IgD-negative memory B cell (primary cell): ENCODE results near the gene BCS1L. TPM values are rescaled to one million over a fixed set of nuclear protein-coding genes. Genes with fewer than 3 reads are reported as not detected.
A peak's percentile ranks its signal among the peaks of the same experiment; 100 is the strongest.

Source experiments
- H3K27ac Mint-ChIP-seq, 3 donors: one replicate each; pipeline ENCODE4 v1.8.0; 2020 to 2022; ENCODE audit warnings: mild to moderate bottlenecking in 3 of 3, mixed read lengths in 3 of 3, moderate library complexity in 1 of 3
- H3K27me3 Mint-ChIP-seq: one replicate; pipeline ENCODE4 v1.8.0; 2021; ENCODE audit warnings: mixed read lengths
- H3K36me3 Mint-ChIP-seq: one replicate; pipeline ENCODE4 v1.8.0; 2020; ENCODE audit warnings: mild to moderate bottlenecking, mixed read lengths
- H3K4me1 Mint-ChIP-seq, 3 donors: one replicate each; pipeline ENCODE4 v1.8.0; 2020 to 2022; ENCODE audit warnings: mixed read lengths in 3 of 3, mild to moderate bottlenecking in 1 of 3
- H3K4me3 Mint-ChIP-seq, 4 donors: one replicate each; pipeline ENCODE4 v1.8.0; 2020 to 2022; ENCODE audit warnings: mild to moderate bottlenecking in 4 of 4, mixed read lengths in 4 of 4, moderate library complexity in 3 of 4
- H3K9me3 Mint-ChIP-seq, 3 donors: one replicate each; pipeline ENCODE4 v1.8.0; 2020 to 2021; ENCODE audit warnings: mixed read lengths in 3 of 3, mild to moderate bottlenecking in 1 of 3
- polyA plus RNA-seq: library from polyadenylated mRNA; unstranded; fragments of 300-500 nt; fragmentation: Illumina TruSeq; gene quantifications from one replicate; pipeline ENCODE4 v1.2.3, GENCODE V29; 2021

Gene BCS1L, protein sequence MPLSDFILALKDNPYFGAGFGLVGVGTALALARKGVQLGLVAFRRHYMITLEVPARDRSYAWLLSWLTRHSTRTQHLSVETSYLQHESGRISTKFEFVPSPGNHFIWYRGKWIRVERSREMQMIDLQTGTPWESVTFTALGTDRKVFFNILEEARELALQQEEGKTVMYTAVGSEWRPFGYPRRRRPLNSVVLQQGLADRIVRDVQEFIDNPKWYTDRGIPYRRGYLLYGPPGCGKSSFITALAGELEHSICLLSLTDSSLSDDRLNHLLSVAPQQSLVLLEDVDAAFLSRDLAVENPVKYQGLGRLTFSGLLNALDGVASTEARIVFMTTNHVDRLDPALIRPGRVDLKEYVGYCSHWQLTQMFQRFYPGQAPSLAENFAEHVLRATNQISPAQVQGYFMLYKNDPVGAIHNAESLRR
- 21.2 TPM for polyA plus RNA-seq

DNA sequence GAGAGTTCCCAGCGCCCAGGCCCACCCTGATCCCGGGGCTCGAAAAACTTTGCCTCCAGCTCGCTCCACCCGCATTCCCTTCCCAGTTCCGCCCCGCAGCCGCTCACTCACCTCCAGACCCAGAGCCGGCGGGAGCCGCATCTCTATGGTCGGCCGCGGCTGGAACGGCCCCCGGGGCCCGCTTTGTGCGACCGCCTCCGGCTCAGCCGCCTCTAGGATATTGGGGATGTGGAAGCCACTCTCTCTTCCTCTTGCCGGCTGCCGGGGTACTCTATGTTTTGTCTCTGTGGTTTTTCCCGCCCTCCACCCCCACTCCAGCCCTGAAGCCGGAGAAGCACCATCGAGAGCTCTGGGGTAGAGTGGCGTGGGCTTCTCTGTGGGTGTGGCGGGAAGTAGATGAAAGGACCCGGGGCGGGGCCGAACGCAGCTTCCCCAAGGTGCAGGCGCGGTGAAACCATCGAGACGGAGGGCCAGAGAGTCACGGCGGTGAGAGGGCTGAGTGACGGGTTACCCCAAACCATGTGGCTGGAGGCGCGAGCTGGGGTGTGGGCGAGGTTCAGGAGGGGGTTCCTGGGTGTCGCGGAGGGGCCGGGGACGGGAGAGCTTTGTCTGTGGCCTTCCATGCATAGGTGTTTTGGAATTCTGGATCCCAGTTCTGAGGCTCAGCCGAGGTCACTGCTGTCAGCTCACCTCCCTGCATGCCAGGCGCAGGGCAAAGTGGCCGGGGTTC is at the start of gene BCS1L, which contains the start of gene ZNF142:
Gene BCS1L, plus strand, starts transcription at position 426 of the 730 bp plus-strand sequence. CDS start 1,305 bp downstream, outside the sequence.
Gene ZNF142, minus strand, starts transcription at position 366 of the 730 bp plus-strand sequence. CDS start 3,194 bp downstream, outside the sequence.
- peak within 1 kb of the TSS; percentile 46 to 96 (median 95) for H3K27ac Mint-ChIP-seq

DNA sequence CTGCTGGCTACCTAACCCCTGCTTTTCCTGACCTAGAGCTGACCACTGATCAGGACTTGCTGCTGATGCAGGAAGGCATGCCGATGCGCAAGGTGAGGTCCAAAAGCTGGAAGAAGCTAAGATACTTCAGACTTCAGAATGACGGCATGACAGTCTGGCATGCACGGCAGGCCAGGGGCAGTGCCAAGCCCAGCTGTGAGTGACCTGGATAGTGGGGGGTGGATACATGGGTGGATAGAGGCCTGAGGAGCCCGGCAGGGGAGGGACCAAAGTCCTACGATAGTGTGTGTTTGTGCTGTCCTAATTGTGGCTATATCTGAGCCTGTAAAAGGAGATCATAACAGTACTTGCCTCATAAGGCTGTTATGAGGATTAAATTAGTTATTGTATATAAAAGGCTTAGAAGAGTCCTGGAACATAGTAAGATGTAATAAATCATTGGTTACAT is 43.6 kb upstream of the BCS1L start:
- H3K27ac Mint-ChIP-seq, result no peak overlapping the region
- peaks cover 4% of the 10 kb centered on the region for H3K27me3 Mint-ChIP-seq
- peaks cover 0 to 1% (median 0%) of the 10 kb centered on the region in 3 donors for H3K9me3 Mint-ChIP-seq
- H3K4me3 Mint-ChIP-seq, result no peak overlapping the region
- no peaks in the 10 kb centered on the region for H3K36me3 Mint-ChIP-seq
- no peaks in the 10 kb centered on the region for H3K4me1 Mint-ChIP-seq

More for the DNA sequence above, at the start of gene BCS1L, which contains the start of gene ZNF142:
- H3K36me3 Mint-ChIP-seq, result no peaks in the 10 kb centered on the region
- no peaks in the 10 kb centered on the region for H3K27me3 Mint-ChIP-seq
- peak within 1 kb of the TSS; percentile 88 to 100 (median 96) for H3K4me3 Mint-ChIP-seq
- H3K9me3 Mint-ChIP-seq, result no peaks in the 10 kb centered on the region
- H3K4me1 Mint-ChIP-seq, result peaks cover 21 to 23% (median 22%) of the 10 kb centered on the region in 3 donors

DNA sequence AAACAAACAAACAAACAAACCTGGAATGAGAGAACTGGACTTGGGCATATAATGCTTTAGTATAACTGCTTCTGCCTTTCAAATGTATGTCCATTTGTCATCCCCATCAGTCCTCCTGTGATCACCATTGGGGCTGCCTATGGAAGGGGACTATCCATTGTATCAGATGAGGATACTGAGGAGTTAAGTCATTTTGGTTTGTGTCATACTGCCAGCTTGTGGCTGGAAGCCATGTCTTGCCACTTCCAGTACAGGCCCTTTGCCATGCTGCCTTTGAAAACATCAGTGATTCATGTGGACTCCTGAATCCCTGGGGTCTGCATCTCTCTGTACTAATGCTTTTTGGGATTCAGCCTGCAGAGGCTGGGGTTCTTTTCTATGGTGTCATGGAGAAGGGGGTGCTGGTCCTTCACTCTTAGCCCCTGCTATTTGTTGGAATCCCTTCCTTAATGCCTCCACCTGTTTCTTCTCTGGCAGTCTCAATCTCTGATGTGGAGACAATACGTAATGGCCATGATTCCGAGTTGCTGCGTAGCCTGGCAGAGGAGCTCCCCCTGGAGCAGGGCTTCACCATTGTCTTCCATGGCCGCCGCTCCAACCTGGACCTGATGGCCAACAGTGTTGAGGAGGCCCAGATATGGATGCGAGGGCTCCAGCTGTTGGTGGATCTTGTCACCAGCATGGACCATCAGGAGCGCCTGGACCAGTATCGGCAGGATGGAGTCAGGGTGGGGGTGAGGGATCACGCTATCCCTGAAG is 41.2 kb upstream of the BCS1L start:
- Mint-ChIP-seq H3K4me1 (peaks cover 0 to 2% (median under 1%) of the 10 kb centered on the region in 3 donors), H3K9me3 (peaks cover 0 to 1% (median 0%) of the 10 kb centered on the region in 3 donors), H3K27ac (no peak overlapping the region), H3K36me3 (no peaks in the 10 kb centered on the region), H3K27me3 (no peaks in the 10 kb centered on the region), H3K4me3 (no peak overlapping the region)

DNA sequence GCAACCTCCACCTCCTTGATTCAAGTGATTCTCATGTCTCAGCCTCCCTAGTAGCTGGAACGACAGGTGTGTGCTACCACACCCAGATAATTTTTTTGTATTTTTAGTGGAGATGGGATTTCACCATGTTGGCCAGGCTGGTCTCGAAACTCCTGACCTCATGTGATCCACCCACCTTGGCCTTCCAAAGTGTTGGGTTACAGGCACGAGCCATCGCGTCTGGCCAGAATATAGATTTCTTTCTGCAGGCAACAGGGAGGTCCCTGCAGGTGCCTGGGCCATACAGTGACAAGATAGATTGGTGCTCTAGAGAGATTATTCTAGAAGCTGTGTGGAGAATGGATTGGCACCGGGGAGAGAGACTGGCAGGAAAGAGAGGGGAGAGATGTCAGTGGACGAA is 38.5 kb upstream of the BCS1L start:
- Mint-ChIP-seq H3K27ac (no peak overlapping the region), H3K4me1 (peaks cover 0 to 2% (median 2%) of the 10 kb centered on the region in 3 donors), H3K9me3 (no peaks in the 10 kb centered on the region), H3K4me3 (no peak overlapping the region), H3K36me3 (no peaks in the 10 kb centered on the region), H3K27me3 (no peaks in the 10 kb centered on the region)

DNA sequence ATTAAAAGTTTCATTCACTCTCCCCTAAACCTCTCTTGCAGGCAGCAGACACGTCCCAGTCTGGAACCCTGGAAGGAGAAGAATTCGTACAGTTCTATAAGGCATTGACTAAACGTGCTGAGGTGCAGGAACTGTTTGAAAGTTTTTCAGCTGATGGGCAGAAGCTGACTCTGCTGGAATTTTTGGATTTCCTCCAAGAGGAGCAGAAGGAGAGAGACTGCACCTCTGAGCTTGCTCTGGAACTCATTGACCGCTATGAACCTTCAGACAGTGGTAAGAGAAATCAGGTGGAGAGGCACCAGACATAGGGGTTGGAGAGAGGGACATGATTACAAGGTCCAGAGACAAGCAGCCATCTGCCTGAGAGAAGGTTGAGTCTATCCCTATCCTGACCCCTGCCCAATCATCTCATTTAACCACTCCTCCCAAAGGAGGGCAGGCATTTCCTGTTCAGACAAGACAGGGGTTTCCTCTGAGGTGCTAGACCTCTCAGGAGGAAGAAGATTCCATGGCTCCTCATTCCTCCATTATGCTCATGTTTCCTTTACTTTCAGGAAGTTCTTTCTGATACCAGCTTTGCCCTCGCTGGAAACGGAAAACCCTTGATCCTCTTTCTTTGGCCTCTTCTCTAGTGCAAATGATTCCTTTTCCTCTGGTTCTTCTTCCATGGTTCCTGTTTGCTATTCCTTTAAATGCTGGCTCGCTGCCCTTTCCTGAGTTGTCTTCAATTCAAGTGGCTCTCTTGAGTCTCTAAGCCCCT is 36.7 kb upstream of the BCS1L start:
- H3K4me3 Mint-ChIP-seq, result no peak overlapping the region
- no peaks in the 10 kb centered on the region for H3K9me3 Mint-ChIP-seq
- peaks cover 0 to 2% (median 2%) of the 10 kb centered on the region in 3 donors for H3K4me1 Mint-ChIP-seq
- no peak overlapping the region for H3K27ac Mint-ChIP-seq
- H3K27me3 Mint-ChIP-seq, result no peaks in the 10 kb centered on the region
- no peaks in the 10 kb centered on the region for H3K36me3 Mint-ChIP-seq

DNA sequence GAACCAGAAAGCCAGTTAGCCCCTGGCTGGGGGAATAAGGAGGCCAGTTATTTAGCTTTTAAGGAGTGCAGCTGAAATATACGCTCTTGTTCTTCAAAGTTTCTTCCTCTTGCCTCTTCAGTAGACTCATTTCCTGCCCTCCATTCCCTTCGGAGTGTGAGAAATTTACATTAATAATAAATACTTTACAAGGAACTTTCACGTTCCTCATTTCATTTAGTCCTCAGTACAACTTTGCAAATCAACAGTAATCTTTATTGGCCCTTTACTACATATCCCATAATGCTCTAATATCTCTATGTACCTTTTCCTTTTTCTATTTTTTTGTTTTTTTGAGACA is 36.1 kb upstream of the BCS1L start:
- no peaks in the 10 kb centered on the region for H3K9me3 Mint-ChIP-seq
- H3K4me3 Mint-ChIP-seq, result no peak overlapping the region
- H3K4me1 Mint-ChIP-seq, result peaks cover 0 to 2% (median 2%) of the 10 kb centered on the region in 3 donors
- H3K27ac Mint-ChIP-seq, result peak overlapping the region in 1 of 3 donors; percentile 71
- no peaks in the 10 kb centered on the region for H3K36me3 Mint-ChIP-seq
- no peaks in the 10 kb centered on the region for H3K27me3 Mint-ChIP-seq

DNA sequence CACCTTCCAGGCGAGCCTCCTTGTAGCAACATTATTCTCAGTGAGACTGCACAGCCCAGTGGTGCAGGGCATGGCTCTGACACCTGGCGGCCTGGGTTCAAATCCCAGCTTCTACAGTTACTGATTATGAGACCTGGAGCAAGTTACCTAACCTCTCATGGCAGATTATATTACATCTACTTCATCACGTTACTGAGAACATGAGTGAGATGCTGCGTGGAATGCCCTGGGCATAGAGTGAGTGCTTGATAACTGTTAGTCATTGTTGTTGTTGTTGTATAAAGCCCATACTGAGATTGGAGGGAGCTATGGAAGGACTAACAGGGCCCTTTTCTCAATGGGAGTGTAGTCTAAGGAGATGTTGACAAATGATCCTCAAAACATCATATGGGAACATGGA is 33.1 kb upstream of the BCS1L start:
- peaks cover 0 to 2% (median 2%) of the 10 kb centered on the region in 3 donors for H3K4me1 Mint-ChIP-seq
- H3K4me3 Mint-ChIP-seq, result no peak overlapping the region
- no peaks in the 10 kb centered on the region for H3K36me3 Mint-ChIP-seq
- H3K27ac Mint-ChIP-seq, result no peak overlapping the region
- no peaks in the 10 kb centered on the region for H3K27me3 Mint-ChIP-seq
- no peaks in the 10 kb centered on the region for H3K9me3 Mint-ChIP-seq

DNA sequence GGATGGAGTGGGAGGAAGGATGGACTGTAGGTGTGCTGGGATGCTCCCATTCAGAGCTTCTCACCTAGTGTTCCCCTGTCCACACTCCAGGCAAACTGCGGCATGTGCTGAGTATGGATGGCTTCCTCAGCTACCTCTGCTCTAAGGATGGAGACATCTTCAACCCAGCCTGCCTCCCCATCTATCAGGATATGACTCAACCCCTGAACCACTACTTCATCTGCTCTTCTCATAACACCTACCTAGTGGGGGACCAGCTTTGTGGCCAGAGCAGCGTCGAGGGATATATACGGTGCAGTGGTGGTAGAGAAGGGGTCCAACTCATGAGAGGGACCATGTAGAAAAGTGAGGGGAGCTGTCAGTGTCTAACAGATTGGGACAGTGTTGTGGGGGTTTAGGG is 31.5 kb upstream of the BCS1L start:
- H3K27me3 Mint-ChIP-seq, result no peaks in the 10 kb centered on the region
- H3K4me1 Mint-ChIP-seq, result peaks cover 0 to 2% (median 2%) of the 10 kb centered on the region in 3 donors
- H3K9me3 Mint-ChIP-seq, result no peaks in the 10 kb centered on the region
- H3K36me3 Mint-ChIP-seq, result peaks cover 2% of the 10 kb centered on the region
- H3K27ac Mint-ChIP-seq, result no peak overlapping the region
- H3K4me3 Mint-ChIP-seq, result no peak overlapping the region

DNA sequence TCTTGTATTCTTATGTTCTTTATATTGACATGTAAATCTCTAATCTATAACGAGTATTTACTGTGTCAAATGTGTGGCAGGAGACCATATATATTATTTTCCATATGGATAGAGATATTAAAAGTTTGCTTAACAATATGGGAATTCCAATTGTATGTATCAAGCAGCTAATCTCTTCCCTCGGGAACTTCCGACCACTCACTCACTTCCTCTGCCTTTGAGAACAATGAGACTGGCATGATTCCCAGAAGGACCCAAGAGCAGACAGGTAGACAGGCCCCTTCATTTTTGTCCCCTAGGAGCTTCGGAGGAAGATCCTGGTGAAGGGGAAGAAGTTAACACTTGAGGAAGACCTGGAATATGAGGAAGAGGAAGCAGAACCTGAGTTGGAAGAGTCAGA is 27.6 kb upstream of the BCS1L start:
- H3K27me3 Mint-ChIP-seq, result no peaks in the 10 kb centered on the region

DNA sequence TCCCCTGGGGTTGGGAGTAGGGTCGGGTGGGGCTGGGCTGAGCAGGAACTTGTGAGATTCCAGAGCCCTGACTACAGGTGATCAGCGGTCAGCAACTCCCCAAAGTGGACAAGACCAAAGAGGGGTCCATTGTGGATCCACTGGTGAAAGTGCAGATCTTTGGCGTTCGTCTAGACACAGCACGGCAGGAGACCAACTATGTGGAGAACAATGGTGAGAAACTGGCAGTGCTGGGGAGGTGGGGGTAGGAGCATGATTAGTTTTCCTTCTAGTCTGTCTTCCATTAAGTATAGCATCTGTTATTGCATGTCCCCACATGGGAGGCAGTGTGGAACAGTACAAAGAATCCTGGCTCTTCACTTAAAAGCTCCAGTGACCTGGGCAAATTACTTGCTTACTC is 23.8 kb upstream of the BCS1L start:
- Mint-ChIP-seq H3K4me3 (no peak overlapping the region), H3K27me3 (no peaks in the 10 kb centered on the region), H3K27ac (no peak overlapping the region), H3K36me3 (peaks cover 2% of the 10 kb centered on the region), H3K9me3 (no peaks in the 10 kb centered on the region), H3K4me1 (no peaks in the 10 kb centered on the region)

More for the DNA sequence above, 27.6 kb upstream of the BCS1L start:
- Mint-ChIP-seq H3K4me1 (no peaks in the 10 kb centered on the region), H3K36me3 (peaks cover 2% of the 10 kb centered on the region), H3K4me3 (no peak overlapping the region), H3K27ac (no peak overlapping the region), H3K9me3 (no peaks in the 10 kb centered on the region)

DNA sequence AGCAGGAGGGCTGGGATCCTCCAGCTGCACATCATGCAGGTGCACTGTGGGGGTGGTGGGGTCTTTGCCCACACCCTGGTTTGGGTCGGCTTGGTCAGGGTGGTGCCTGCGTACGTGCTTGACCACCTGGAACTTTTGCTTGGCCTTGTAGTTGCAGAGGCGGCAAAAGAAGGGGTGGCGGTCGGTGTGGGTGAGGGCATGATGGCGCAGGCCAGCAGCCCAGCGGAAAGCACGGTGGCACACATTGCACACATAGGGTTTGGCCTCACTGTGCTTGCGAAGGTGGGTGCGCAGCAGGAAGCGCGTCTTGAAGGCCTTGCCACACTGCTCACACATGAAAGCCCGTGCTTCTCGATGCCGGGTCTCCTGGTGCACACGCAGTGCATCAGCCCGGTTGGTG is 21.1 kb upstream of the BCS1L start:
- Mint-ChIP-seq H3K27ac (no peak overlapping the region), H3K36me3 (no peaks in the 10 kb centered on the region), H3K4me1 (no peaks in the 10 kb centered on the region), H3K27me3 (no peaks in the 10 kb centered on the region), H3K9me3 (no peaks in the 10 kb centered on the region), H3K4me3 (no peak overlapping the region)

DNA sequence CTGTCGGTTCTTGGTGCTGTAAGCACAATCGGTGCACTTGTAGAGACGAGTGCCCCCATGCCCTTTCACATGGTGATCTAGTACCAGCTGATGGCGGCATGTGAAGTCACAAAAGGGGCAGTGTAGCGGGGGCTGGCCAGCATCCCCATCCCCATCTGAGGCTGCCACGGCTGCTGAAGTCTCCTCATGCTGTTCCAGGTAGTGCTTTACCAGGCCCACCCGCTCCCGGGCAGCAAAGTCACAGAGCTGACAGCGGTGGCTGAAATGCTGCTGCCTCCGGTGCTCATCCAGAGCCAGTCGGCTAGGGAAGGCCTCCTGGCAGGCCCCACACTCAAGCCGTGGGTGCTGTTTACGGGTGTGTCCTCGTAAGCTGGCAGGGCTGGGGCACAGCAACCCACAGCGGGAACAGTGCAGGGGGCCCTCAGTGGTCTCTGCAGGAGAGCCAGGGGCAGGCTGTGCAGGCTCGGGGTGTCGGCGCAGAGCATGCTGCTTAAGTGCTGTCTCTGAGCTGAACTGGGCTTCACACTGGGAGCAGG is 17.3 kb upstream of the BCS1L start:
- H3K36me3 Mint-ChIP-seq, result no peaks in the 10 kb centered on the region
- no peak overlapping the region for H3K27ac Mint-ChIP-seq
- no peaks in the 10 kb centered on the region for H3K27me3 Mint-ChIP-seq
- H3K4me3 Mint-ChIP-seq, result no peak overlapping the region
- H3K9me3 Mint-ChIP-seq, result no peaks in the 10 kb centered on the region
- H3K4me1 Mint-ChIP-seq, result no peaks in the 10 kb centered on the region

DNA sequence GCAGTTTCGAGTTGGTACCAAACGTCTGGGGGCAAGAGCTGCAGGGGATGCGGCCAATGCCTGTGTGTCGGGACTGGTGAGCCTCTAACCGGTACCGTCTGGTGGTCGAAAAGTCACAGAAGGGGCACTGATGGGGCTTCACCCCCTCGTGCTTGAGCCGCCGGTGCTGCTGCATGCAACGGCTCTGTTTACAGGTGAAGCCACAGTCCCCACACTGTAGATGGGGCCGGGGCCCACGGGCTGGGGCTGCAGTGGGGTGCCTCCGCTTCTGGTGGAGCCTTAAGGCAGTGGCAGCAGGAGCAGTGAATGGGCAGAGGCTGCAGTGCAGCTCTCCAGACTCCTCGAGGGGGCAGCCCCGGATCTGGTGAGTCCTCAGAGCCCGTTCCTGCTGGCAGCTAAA is 16.7 kb upstream of the BCS1L start:
- Mint-ChIP-seq H3K27me3 (no peaks in the 10 kb centered on the region), H3K4me3 (no peak overlapping the region), H3K4me1 (no peaks in the 10 kb centered on the region), H3K27ac (no peak overlapping the region), H3K9me3 (no peaks in the 10 kb centered on the region), H3K36me3 (no peaks in the 10 kb centered on the region)

DNA sequence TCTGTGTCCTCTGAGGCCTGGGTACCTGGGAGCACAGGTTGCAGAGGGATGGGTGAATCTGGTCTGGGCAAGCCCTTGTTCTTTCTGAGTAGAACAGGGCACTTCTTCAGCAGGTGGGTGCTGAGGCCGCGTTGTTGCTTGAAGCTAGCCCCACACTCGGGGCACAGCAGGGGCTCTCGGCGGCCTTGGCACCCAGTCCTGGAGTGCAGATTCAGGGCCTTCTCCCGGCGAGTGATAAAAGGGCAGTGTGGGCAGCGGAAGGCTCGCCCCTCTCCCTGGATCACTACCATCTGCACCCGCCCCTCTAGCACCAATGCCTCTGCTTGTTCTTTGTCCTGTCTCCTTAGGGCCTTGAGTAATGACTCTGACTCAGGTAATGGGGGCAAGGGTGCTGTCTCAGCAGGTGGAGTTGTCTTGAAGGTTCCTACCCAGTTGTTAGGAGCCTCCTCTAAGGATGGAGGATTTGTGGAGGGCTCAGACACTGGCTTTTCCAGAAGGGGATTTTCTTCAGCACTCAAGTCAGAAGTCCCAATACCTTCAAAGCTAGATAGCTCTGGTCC is 15.7 kb upstream of the BCS1L start:
- H3K27me3 Mint-ChIP-seq, result no peaks in the 10 kb centered on the region
- no peaks in the 10 kb centered on the region for H3K9me3 Mint-ChIP-seq
- H3K27ac Mint-ChIP-seq, result no peak overlapping the region
- no peaks in the 10 kb centered on the region for H3K36me3 Mint-ChIP-seq
- H3K4me3 Mint-ChIP-seq, result no peak overlapping the region
- peaks cover 0 to 5% (median 3%) of the 10 kb centered on the region in 3 donors for H3K4me1 Mint-ChIP-seq
